Neutrophil (primary cell): ENCODE measurements around the gene ASPA.

Experiments
- H3K27ac ChIP-seq: fragments of 200-600 bp; sonication (generic); 2 replicates; pipeline ENCODE4 v1.5.1; 2016; ENCODE audit warnings: mild to moderate bottlenecking, moderate library complexity
- H3K27me3 ChIP-seq: fragments of 200-600 bp; sonication (generic); 2 replicates; pipeline ENCODE4 v1.6.0; 2016; ENCODE audit warnings: mild to moderate bottlenecking
- H3K36me3 ChIP-seq: fragments of 200-600 bp; sonication (generic); 2 replicates; pipeline ENCODE4 v1.5.1; 2017
- H3K4me1 ChIP-seq, 2 experiments: fragments of 200-600 bp in 1 of 2; sonication (generic) in 1 of 2; 1 replicate in 1 of 2; 2 replicates in 1 of 2; pipeline versions ENCODE4 v1.5.1 to v1.6.1; 2013 to 2016; ENCODE audit warnings: low read depth in 1 of 2, low read length in 1 of 2, mild to moderate bottlenecking in 1 of 2, moderate library complexity in 1 of 2; ENCODE audit not compliant: control insufficient read depth in 1 of 2, insufficient read depth in 1 of 2
- H3K4me3 ChIP-seq, 2 experiments: fragments of 200-600 bp in 1 of 2; sonication (generic) in 1 of 2; 1 replicate in 1 of 2; 2 replicates in 1 of 2; pipeline ENCODE4 v1.5.1; 2013 to 2016; ENCODE audit warnings: low read depth in 1 of 2, low read length in 1 of 2, mild to moderate bottlenecking in 1 of 2, moderate library complexity in 1 of 2
- H3K9me3 ChIP-seq: fragments of 200-600 bp; sonication (generic); 2 replicates; pipeline ENCODE4 v1.5.1; 2016
- TF ChIP-seq, protein P1 (sequence below): fragments of 200-600 bp; sonication (generic); IDR thresholded peaks from 2 replicates; pipeline ENCODE4 v1.5.1; 2016; ENCODE audit warnings: antibody characterized with exemption

ASPA gene

DNA sequence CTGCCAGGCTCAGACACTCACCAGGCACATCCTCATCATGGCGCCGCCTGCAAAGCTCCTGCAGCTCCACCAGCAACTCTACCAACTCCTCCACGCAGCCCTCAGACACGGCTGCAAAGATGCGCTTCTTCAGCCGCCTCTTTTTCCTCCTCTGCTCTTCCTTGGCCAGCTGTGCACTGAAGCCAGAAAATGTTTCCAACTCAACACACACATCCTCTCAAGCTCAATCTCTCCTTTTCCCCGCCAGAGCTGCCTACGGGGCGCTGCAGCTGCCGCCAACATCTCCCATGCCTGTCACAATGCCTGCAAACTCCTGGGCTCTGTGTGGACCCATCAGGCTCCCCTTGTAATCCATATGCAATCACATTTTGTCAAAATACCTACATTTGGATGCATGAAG, 67.7 kb downstream of the ASPA start:
- H3K36me3 ChIP-seq, result no peaks in the 10 kb centered on the region
- no peak overlapping the region for H3K4me3 ChIP-seq
- TF ChIP-seq, protein P1, sequence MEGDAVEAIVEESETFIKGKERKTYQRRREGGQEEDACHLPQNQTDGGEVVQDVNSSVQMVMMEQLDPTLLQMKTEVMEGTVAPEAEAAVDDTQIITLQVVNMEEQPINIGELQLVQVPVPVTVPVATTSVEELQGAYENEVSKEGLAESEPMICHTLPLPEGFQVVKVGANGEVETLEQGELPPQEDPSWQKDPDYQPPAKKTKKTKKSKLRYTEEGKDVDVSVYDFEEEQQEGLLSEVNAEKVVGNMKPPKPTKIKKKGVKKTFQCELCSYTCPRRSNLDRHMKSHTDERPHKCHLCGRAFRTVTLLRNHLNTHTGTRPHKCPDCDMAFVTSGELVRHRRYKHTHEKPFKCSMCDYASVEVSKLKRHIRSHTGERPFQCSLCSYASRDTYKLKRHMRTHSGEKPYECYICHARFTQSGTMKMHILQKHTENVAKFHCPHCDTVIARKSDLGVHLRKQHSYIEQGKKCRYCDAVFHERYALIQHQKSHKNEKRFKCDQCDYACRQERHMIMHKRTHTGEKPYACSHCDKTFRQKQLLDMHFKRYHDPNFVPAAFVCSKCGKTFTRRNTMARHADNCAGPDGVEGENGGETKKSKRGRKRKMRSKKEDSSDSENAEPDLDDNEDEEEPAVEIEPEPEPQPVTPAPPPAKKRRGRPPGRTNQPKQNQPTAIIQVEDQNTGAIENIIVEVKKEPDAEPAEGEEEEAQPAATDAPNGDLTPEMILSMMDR, result no peak
- H3K4me1 ChIP-seq, result no peaks in the 10 kb centered on the region
- no peak overlapping the region for H3K27ac ChIP-seq
- H3K27me3 ChIP-seq, result no peaks in the 10 kb centered on the region
- no peaks in the 10 kb centered on the region for H3K9me3 ChIP-seq

GRCh38 chr17:3544365-3544764, 68.6 kb downstream of the ASPA start:
- Histone ChIP-seq H3K9me3 (no peaks in the 10 kb centered on the region), H3K4me1 (no peaks in the 10 kb centered on the region)
- TF ChIP-seq, protein P1, result no peak

GRCh38 chr17:3545151-3545550, 69.4 kb downstream of the ASPA start:
- TF ChIP-seq, protein P1, result no peak
- Histone ChIP-seq H3K36me3 (no peaks in the 10 kb centered on the region), H3K9me3 (no peaks in the 10 kb centered on the region), H3K4me3 (no peak overlapping the region), H3K27ac (no peak overlapping the region), H3K27me3 (no peaks in the 10 kb centered on the region), H3K4me1 (no peaks in the 10 kb centered on the region)

More at GRCh38 chr17:3544365-3544764, 68.6 kb downstream of the ASPA start:
- H3K27ac ChIP-seq, result no peak overlapping the region
- no peaks in the 10 kb centered on the region for H3K27me3 ChIP-seq
- H3K36me3 ChIP-seq, result no peaks in the 10 kb centered on the region
- H3K4me3 ChIP-seq, result no peak overlapping the region

DNA sequence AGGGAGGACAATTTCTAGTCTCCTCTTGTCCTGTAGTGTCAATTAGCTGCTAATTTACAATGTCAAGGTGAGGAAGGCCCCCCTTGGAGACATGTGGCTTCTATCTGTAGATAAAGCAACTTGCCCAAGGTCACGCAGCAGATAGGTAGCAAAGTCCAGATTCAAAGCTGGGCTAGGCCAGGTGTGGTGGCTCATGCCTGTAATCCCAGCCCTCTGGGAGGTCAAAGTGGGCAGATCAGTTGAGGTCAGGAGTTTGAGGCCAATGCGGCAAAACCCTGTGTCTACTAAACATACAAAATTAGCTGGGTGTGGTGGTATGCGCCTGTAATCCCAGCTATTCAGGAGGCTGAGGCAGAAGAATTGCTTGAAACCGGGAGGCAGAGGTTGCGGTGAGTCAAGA, 70.7 kb downstream of the ASPA start:
- TF ChIP-seq, protein P1, result no peak
- H3K27me3 ChIP-seq, result no peaks in the 10 kb centered on the region
- no peaks in the 10 kb centered on the region for H3K36me3 ChIP-seq
- H3K4me1 ChIP-seq, result no peaks in the 10 kb centered on the region
- no peak overlapping the region for H3K4me3 ChIP-seq
- no peak overlapping the region for H3K27ac ChIP-seq
- no peaks in the 10 kb centered on the region for H3K9me3 ChIP-seq

DNA sequence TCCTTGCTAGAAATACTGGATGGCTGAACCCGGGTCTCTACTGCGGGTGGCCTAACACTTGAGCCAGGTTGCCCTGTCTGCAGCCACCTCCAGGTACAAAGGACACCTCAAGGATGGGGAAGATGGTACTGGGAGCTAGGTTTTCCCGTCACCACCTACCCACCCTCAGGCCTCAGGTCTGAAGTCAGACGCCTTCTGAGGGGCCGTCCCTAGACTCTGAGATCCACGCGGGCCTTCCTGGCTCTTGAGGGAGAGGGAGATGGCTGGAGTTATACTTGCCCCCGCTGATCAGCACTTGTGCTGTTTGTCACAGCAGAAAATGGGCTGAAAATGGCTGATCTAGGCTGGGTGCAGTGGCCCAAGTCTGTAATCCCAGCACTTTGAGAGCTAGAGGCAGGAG, 71.2 kb downstream of the ASPA start:
- H3K4me3 ChIP-seq, result no peak overlapping the region
- no peak overlapping the region for H3K27ac ChIP-seq
- H3K4me1 ChIP-seq, result no peaks in the 10 kb centered on the region
- H3K27me3 ChIP-seq, result no peaks in the 10 kb centered on the region
- no peaks in the 10 kb centered on the region for H3K9me3 ChIP-seq
- H3K36me3 ChIP-seq, result no peaks in the 10 kb centered on the region
- TF ChIP-seq, protein P1, result no peak

GRCh38 chr17:3547628-3548027, 71.8 kb downstream of the ASPA start:
- Histone ChIP-seq H3K4me3 (no peak overlapping the region), H3K4me1 (no peaks in the 10 kb centered on the region), H3K27me3 (no peaks in the 10 kb centered on the region), H3K9me3 (no peaks in the 10 kb centered on the region), H3K27ac (no peak overlapping the region), H3K36me3 (no peaks in the 10 kb centered on the region)
- TF ChIP-seq, protein P1, result no peak
